GM18507 (cell line): ENCODE results near the gene STIL.

Experiments
- DNase-seq: peaks from one replicate; pipeline ENCODE4 v3.0.0; 2011; ENCODE audit warnings: low read depth; ENCODE audit not compliant: insufficient read length; ENCODE audit errors: extremely low spot score
- FAIRE-seq: peaks from 2 replicates; lab custom pipeline; 2011; peaks lifted over from hg19 to GRCh38; lab: Jason Lieb, UNC

STIL gene

DNA sequence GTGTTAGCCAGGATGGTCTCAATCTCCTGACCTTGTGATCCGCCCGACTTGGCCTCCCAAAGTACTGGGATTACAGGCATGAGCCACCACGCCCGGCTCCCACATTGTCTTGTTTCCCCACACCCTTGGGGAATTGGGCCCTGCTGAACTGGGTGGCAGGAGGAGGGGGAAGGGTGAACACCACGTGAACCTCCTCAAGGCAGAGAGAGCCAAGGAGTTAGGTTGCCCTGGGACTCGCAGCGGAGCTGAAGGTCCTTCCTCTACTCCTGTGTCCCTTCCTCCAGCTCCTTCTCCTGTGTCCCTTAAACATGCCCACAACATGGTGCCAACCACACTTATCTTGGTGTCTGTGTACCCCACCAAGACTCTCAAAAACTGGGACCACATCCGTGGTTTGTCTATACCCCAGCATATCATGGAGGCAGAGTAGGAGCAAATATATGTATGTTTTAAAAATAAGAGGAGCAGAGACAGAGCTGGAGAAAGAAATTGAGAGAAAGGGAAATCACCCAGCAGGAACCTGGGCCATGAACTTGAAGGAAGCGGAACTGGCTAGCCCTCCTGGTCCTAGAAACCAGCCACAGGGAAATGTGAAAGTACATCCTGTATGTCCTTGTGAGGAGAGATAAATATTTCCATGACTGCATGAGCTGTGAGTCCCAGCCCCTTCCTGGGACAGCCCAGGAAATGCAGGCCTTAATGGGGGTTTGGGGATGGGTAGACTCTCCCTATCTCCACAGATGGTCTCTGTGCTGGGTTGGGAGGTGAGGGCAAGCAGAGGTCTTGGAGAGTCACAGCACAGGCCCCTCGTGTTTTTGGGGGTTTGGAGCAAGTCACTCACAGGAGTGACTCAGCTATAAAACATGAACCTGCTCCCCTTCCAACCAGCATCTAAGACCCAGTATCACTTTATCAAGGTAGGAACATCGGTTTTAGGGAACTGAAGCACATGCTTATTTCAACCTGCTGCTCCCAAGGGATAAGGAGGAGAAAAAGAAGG lies 72.5 kb downstream of the STIL start:
- FAIRE-seq = no peak
- no peak for DNase-seq

- FAIRE-seq (no peak), DNase-seq (no peak)
Measured at GRCh38 chr1:47238935-47239592, 74.9 kb downstream of the STIL start.

GRCh38 chr1:47235806-47236205 lies 78.1 kb downstream of the STIL start:
- FAIRE-seq = no peak
- DNase-seq = no peak

GRCh38 chr1:47235241-47235681 lies 78.7 kb downstream of the STIL start:
- DNase-seq = no peak
- no peak for FAIRE-seq

GRCh38 chr1:47233186-47233585 lies 80.8 kb downstream of the STIL start:
- no peak for DNase-seq
- no peak for FAIRE-seq

DNA sequence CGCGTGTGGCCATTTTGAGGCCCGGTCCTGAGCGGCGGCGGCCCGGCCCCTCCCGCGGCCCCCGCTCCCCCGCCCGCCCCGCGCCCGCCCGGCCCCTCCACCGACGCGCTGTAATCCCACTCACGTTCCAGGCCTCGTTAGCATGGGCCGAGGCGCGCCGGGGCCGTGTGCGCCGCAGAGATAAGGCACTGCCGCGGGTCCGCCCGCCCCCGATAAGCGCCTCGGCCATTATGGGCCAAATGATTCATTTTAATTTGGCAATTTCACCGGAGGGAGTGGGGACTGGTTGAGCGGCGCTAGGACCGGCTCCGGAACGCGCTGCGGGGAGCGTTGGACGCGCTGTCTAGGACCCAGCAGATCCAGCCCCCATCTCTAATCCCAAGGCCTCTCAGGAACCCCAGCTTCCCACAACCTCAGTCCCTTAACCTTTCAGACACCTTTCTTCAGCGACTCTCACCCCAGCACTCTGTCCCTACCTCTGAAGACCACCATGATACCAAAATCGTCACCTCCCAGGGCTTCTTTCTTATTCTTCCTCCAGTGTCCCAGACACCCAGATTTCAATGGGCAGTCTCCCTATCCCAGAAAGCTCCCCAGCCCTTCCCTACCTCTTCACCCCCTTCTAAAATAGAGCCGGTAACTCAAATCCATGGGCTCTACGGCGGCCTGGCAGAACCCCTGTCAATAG lies 81.6 kb downstream of the STIL start, which contains the start of gene TAL1:
TAL1 (minus strand) TSS at position 39 of the 688 bp plus-strand sequence. CDS start 6,337 bp downstream, outside the sequence.
- DNase-seq (no peak), FAIRE-seq (no peak)

- DNase-seq (no peak), FAIRE-seq (no peak)
Measured at GRCh38 chr1:47231301-47232186, 82.4 kb downstream of the STIL start.

GRCh38 chr1:47230692-47231300 lies 83.2 kb downstream of the STIL start:
- no peak for FAIRE-seq
- DNase-seq = no peak

GRCh38 chr1:47229886-47230691 lies 83.9 kb downstream of the STIL start:
- no peak for DNase-seq
- no peak for FAIRE-seq

GRCh38 chr1:47229031-47229885 lies 84.7 kb downstream of the STIL start:
- DNase-seq (no peak), FAIRE-seq (no peak)

DNA sequence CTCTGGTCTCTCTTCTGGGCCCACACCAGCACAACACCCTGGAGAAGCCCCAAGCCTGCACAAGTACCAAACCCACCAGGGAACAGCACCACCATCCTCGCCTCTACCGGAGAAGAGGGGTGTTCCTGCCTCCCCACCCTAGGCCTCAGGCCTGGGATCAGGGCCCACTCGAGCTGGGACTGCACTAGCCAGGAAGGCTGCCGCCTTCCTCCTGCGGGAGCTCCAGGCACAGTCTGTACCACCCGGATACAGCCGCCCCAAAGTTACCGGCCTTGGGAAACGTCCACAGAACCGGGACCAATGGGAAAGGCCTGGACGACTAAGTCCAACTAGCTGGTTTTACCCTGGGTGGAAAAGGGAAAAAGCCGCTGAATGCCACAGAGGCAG lies 85.3 kb downstream of the STIL start:
- FAIRE-seq = no peak
- no peak for DNase-seq

GRCh38 chr1:47227341-47228232 lies 86.4 kb downstream of the STIL start:
- no peak for DNase-seq
- FAIRE-seq = no peak

GRCh38 chr1:47226839-47227215 lies 87.1 kb downstream of the STIL start:
- FAIRE-seq (no peak), DNase-seq (no peak)

DNA sequence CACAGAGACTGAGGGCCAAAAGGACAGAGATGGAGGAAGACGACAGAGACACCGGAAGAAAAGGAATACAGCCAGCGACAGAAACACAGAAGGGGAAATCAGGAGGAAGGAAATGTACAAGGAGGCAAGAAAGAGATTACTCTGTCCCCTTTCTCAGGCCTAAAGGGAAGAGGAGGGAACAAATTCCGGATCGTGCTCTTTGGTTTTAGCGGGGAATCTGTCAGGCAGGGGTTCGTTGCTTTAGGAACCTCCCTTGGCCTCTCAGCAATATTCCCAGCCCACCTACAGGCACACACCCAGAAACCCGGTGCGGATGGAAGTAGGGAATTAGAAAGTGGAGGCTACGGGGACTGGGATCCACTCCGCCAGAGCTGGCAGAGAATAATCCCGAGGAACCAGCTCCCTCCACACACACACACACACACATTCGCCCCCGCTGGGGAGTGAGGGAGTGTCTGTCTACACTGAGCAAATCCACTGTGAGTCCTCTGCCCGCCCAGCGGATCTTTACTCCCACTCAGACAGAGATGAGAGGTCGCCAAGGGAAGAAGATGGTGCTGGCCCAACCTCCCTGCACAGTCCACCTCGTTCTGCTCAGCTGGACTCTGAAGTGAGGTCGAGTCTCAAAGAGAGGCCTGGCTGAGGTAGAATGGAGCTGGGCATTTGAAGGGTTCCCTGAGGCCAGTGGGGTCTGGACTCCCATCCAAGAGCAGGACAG lies 87.7 kb downstream of the STIL start:
- FAIRE-seq = no peak
- no peak for DNase-seq

DNA sequence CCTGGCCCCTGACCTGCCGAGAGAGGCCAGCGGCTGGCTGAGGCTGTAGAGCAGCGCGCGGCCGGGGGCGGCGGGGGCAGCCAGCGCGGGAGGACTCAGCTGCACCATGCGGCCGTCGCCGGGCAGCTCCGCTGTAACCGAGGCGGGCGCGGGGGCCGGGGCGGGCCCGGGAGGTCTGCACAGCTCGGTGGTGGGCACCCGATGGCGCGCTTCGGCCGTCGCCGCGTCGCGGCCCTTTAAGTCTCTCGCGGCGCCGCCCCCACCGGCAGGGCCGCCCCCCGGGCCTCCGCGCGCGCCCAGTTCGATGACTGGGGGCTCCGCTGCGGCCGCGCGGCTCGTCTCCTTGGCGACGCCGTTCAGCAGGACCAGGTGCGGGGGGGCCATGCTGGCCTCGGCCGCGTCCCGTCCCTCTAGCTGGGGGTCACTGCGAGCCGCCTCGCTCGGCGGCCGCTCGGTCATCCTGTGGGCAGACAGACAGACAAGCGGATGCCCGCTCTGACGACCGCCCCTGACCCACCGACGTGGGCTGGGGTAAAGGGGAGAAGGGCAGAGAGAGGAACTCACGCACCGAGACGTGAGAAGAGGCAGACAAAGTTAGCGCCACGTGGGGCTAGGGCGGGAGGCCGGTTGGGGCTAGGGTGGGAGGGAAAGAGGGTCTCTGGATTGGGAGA lies 88.4 kb downstream of the STIL start:
- DNase-seq = no peak

More for the DNA sequence above, 88.4 kb downstream of the STIL start:
- FAIRE-seq = no peak
